Measurements from ENCODE around the gene BICRA.

DNA sequence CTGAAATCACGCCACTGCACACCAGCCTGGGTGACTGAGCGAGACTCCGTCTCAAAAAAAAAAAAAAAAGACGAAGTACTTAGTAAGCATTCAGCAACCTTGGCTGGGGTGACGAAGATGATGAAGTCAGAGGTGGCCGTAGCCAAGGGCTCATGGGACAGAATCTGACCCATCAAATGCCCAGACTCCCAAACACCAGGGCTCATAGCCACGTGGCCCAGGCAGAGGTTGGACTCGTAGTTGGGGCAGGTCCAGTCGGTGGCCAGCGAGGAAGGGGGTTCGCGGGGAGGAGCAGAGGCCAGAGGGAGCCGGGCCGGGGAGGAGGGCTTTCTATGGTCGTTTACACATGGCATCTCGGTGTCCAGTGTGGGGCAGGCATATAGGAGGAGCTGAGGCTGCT lies 52.2 kb downstream of the BICRA start:
- TF ChIP-seq, protein P1, sequence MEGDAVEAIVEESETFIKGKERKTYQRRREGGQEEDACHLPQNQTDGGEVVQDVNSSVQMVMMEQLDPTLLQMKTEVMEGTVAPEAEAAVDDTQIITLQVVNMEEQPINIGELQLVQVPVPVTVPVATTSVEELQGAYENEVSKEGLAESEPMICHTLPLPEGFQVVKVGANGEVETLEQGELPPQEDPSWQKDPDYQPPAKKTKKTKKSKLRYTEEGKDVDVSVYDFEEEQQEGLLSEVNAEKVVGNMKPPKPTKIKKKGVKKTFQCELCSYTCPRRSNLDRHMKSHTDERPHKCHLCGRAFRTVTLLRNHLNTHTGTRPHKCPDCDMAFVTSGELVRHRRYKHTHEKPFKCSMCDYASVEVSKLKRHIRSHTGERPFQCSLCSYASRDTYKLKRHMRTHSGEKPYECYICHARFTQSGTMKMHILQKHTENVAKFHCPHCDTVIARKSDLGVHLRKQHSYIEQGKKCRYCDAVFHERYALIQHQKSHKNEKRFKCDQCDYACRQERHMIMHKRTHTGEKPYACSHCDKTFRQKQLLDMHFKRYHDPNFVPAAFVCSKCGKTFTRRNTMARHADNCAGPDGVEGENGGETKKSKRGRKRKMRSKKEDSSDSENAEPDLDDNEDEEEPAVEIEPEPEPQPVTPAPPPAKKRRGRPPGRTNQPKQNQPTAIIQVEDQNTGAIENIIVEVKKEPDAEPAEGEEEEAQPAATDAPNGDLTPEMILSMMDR (conservative IDR thresholded peaks at IDR 0.05; ENCODE audit: low read length), result no peak
- no peak for TF ChIP-seq EZH2phosphoT487 (IDR thresholded peaks at IDR 0.05; ENCODE audit: borderline replicate concordance, low read depth, low read length)
